BLaER1 treated with 17β-estradiol and CSF1 and Interleukin-3, amounts not matched to agents 10 nM and 100 nM (cell line): ENCODE data around the gene SLC35G6.
"Not testable (repeated sequence)": the region's sequence is repeated elsewhere in the genome, so short reads cannot be mapped to it uniquely, and the experiment has no call there.

ENCODE experiments used
- H3K27ac ChIP-seq, 11 experiments: shearing (Covaris generic); formaldehyde crosslinking; 2 replicates each; pipeline ENCODE4 v1.8.1; 2022
- H3K27me3 ChIP-seq, 11 experiments: shearing (Covaris generic); formaldehyde crosslinking; 2 replicates each; pipeline ENCODE4 v1.8.1; 2022
- H3K36me3 ChIP-seq, 11 experiments: shearing (Covaris generic); formaldehyde crosslinking; 2 replicates each; pipeline ENCODE4 v1.8.1; 2022
- H3K4me1 ChIP-seq, 10 experiments: shearing (Covaris generic); formaldehyde crosslinking; 2 replicates each; pipeline ENCODE4 v1.8.1; 2022
- H3K4me2 ChIP-seq, 11 experiments: shearing (Covaris generic); formaldehyde crosslinking; 2 replicates each; pipeline ENCODE4 v1.8.1; 2022
- H3K4me3 ChIP-seq, 10 experiments: shearing (Covaris generic); formaldehyde crosslinking; 2 replicates each; pipeline ENCODE4 v1.8.1; 2022
- H3K9ac ChIP-seq, 11 experiments: shearing (Covaris generic); formaldehyde crosslinking; 2 replicates each; pipeline ENCODE4 v1.8.1; 2022
- H3K9me3 ChIP-seq, 11 experiments: shearing (Covaris generic); formaldehyde crosslinking; replicated peaks in 1 of 11; 2 replicates each; pipeline ENCODE4 v1.8.1; 2022
- H4K20me1 ChIP-seq, 11 experiments: shearing (Covaris generic); formaldehyde crosslinking; 2 replicates each; pipeline ENCODE4 v1.8.1; 2022
- Cebpa-rat ChIP-seq, 11 experiments: shearing (Covaris generic); IDR thresholded peaks; 2 replicates each; pipeline ENCODE4 v1.8.1; 2022

Gene SLC35G6

GRCh38 chr17:7481275-7481674 lies at the start of gene SLC35G6:
Gene SLC35G6, plus strand, starts transcription at chr17:7481446. Its CDS starts 71 bp downstream, at chr17:7481517.
- Histone ChIP-seq H3K4me3 (peak within 1 kb of the TSS; percentile 81 to 97 (median 92); a peak in 15 of 20 replicates), H3K9ac (peak within 1 kb of the TSS; percentile 93 to 100 (median 98); a peak in 21 of 22 replicates), H3K4me1 (peaks cover 62 to 72% (median 71%) of the 10 kb centered on the region in 10 experiments), H3K4me2 (peak within 1 kb of the TSS; percentile 85 to 98 (median 95)), H4K20me1 (peaks cover 37 to 42% (median 39%) of the 10 kb centered on the region in 11 experiments), H3K27ac (peak within 1 kb of the TSS; percentile 97 to 100 (median 99); a peak in 21 of 22 replicates)
- not testable (repeated sequence) for H3K9me3 ChIP-seq, H3K36me3 ChIP-seq, H3K27me3 ChIP-seq

GRCh38 chr17:7432296-7432695 lies 49.0 kb upstream of the SLC35G6 start:
- H3K4me1 ChIP-seq = peaks cover 10 to 28% (median 22%) of the 10 kb centered on the region in 10 experiments
- H3K27me3 ChIP-seq = peaks cover 0 to 7% (median 3%) of the 10 kb centered on the region in 11 experiments; a peak in 19 of 22 replicates
- no peak overlapping the region for H3K27ac ChIP-seq

GRCh38 chr17:7435676-7436555 lies 45.3 kb upstream of the SLC35G6 start:
- Histone ChIP-seq H3K27me3 (peaks cover 36 to 43% (median 40%) of the 10 kb centered on the region in 11 experiments), H4K20me1 (peaks cover 18 to 49% (median 40%) of the 10 kb centered on the region in 11 experiments; a peak in 21 of 22 replicates), H3K4me1 (peaks cover 46 to 61% (median 55%) of the 10 kb centered on the region in 10 experiments), H3K36me3 (no peaks in the 10 kb centered on the region), H3K9me3 (no peaks in the 10 kb centered on the region), H3K4me3 (peak overlapping the region; percentile 63 to 80 (median 74)), H3K4me2 (peak overlapping the region; percentile 92 to 99 (median 95)), H3K27ac (peak overlapping the region in 10 of 11 experiments; percentile 64 to 84 (median 73); a peak in 21 of 22 replicates), H3K9ac (peak overlapping the region; percentile 70 to 84 (median 81))
- TF ChIP-seq Cebpa-rat (IDR thresholded peaks at IDR 0.05) = no peak

More at GRCh38 chr17:7432296-7432695, 49.0 kb upstream of the SLC35G6 start:
- no peak for TF ChIP-seq Cebpa-rat (IDR thresholded peaks at IDR 0.05)
- Histone ChIP-seq H3K4me3 (no peak overlapping the region), H3K9me3 (no peaks in the 10 kb centered on the region), H3K9ac (no peak overlapping the region), H3K4me2 (no peak overlapping the region), H3K36me3 (no peaks in the 10 kb centered on the region), H4K20me1 (peaks cover 3 to 13% (median 4%) of the 10 kb centered on the region in 11 experiments; a peak in 21 of 22 replicates)

- H3K36me3 ChIP-seq = no peaks in the 10 kb centered on the region
- H4K20me1 ChIP-seq = peaks cover 18 to 54% (median 42%) of the 10 kb centered on the region in 11 experiments; a peak in 21 of 22 replicates
- peak overlapping the region; percentile 63 to 80 (median 74) for H3K4me3 ChIP-seq
- peak overlapping the region; percentile 70 to 84 (median 81); a peak in 21 of 22 replicates for H3K9ac ChIP-seq
- H3K27me3 ChIP-seq = peaks cover 45 to 51% (median 48%) of the 10 kb centered on the region in 11 experiments
- no peak for TF ChIP-seq Cebpa-rat (IDR thresholded peaks at IDR 0.05)
- H3K4me1 ChIP-seq = peaks cover 46 to 62% (median 57%) of the 10 kb centered on the region in 10 experiments
- no peaks in the 10 kb centered on the region for H3K9me3 ChIP-seq
- H3K4me2 ChIP-seq = peak overlapping the region; percentile 92 to 99 (median 95)
- H3K27ac ChIP-seq = peak overlapping the region in 9 of 11 experiments; percentile 66 to 84 (median 74); a peak in 14 of 22 replicates
Measured at GRCh38 chr17:7436556-7437368, 44.5 kb upstream of the SLC35G6 start.

GRCh38 chr17:7437369-7437863 lies 43.8 kb upstream of the SLC35G6 start:
- TF ChIP-seq Cebpa-rat (IDR thresholded peaks at IDR 0.05) = no peak
- Histone ChIP-seq H3K36me3 (no peaks in the 10 kb centered on the region), H3K9ac (peak overlapping the region in 10 of 11 experiments; percentile 40 to 84 (median 74); a peak in 8 of 22 replicates), H3K9me3 (no peaks in the 10 kb centered on the region), H3K27ac (no peak overlapping the region), H3K4me3 (peak overlapping the region; percentile 63 to 80 (median 74); a peak in 19 of 20 replicates), H4K20me1 (peaks cover 18 to 56% (median 42%) of the 10 kb centered on the region in 11 experiments; a peak in 21 of 22 replicates), H3K27me3 (peaks cover 51 to 58% (median 55%) of the 10 kb centered on the region in 11 experiments), H3K4me1 (peaks cover 46 to 62% (median 57%) of the 10 kb centered on the region in 10 experiments), H3K4me2 (peak overlapping the region; percentile 92 to 99 (median 95))

GRCh38 chr17:7437950-7438614 lies 43.2 kb upstream of the SLC35G6 start:
- peaks cover 18 to 58% (median 42%) of the 10 kb centered on the region in 11 experiments; a peak in 21 of 22 replicates for H4K20me1 ChIP-seq
- H3K36me3 ChIP-seq = no peaks in the 10 kb centered on the region
- H3K4me2 ChIP-seq = peak overlapping the region; percentile 92 to 99 (median 95)
- TF ChIP-seq Cebpa-rat (IDR thresholded peaks at IDR 0.05) = no peak
- peak overlapping the region in 10 of 11 experiments; percentile 34 to 82 (median 60); a peak in 19 of 22 replicates for H3K9ac ChIP-seq
- peaks cover 58 to 64% (median 61%) of the 10 kb centered on the region in 11 experiments for H3K27me3 ChIP-seq
- peak overlapping the region; percentile 47 to 79 (median 68) for H3K4me3 ChIP-seq
- H3K4me1 ChIP-seq = peaks cover 46 to 62% (median 57%) of the 10 kb centered on the region in 10 experiments
- H3K9me3 ChIP-seq = no peaks in the 10 kb centered on the region
- H3K27ac ChIP-seq = no peak overlapping the region

- peaks cover 46 to 61% (median 57%) of the 10 kb centered on the region in 10 experiments for H3K4me1 ChIP-seq
- peaks cover 18 to 65% (median 42%) of the 10 kb centered on the region in 11 experiments; a peak in 21 of 22 replicates for H4K20me1 ChIP-seq
- no peaks in the 10 kb centered on the region for H3K36me3 ChIP-seq
- peak overlapping the region in 10 of 11 experiments; percentile 34 to 82 (median 60); a peak in 15 of 22 replicates for H3K9ac ChIP-seq
- no peak overlapping the region for H3K27ac ChIP-seq
- peak overlapping the region; percentile 92 to 99 (median 95) for H3K4me2 ChIP-seq
- peaks cover 66 to 72% (median 69%) of the 10 kb centered on the region in 11 experiments for H3K27me3 ChIP-seq
- no peaks in the 10 kb centered on the region for H3K9me3 ChIP-seq
- H3K4me3 ChIP-seq = peak overlapping the region; percentile 42 to 79 (median 65); a peak in 19 of 20 replicates
- no peak for TF ChIP-seq Cebpa-rat (IDR thresholded peaks at IDR 0.05)
Measured at GRCh38 chr17:7438656-7439460, 42.4 kb upstream of the SLC35G6 start.
